Activated CD4-positive, alpha-beta T cell treated with anti-CD3 and anti-CD28 coated beads, Interleukin-10, Interleukin-2, amounts not matched to agents 100 ng/mL and 50 ng/mL, durations not matched to agents 16 hours and 8 hours (primary cell): ENCODE results near the gene UVRAG.
A peak's percentile ranks its signal among the peaks of the same experiment; 100 is the strongest.

Experiments
- DNase-seq: peaks from one replicate; pipeline ENCODE4 v3.0.0-alpha.2; 2020

Gene UVRAG

DNA sequence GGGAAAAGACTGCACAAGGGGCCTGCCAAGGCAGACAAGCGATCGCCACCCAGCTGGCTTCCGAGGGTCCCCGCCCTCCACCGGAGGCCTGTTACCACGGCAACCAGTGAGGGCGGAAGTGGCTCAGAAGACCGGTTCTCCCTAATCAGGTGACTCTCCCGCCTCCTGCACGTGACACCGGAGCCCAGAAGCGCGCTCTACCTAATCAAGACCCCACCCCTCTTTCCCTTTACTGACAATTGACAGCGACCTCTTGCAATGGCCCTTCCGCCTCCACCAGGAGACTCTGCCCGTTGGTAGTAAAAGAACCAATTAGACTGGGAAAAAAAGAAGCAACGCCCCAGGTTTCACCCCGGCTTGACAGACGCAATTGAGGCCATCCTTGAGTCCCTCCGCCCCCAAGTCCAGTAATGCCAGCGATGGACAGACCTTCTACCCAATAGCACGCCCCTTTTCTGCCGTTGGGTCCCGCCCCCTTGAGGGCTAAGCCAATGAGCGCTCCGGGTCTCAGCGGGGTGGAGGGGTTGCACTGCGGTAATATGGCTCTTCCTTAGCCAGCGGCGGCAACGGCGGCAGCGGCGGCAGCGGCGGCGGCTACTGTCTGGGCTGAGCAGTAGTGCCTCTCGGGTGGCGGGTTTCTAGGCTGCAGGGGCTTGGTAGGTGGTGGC lies at the start of gene UVRAG:
TSS of gene UVRAG (plus strand) at position 534 of the 668 bp plus-strand sequence. CDS start 198 bp downstream, outside the sequence.
- DNase-seq: peak; percentile 99

DNA sequence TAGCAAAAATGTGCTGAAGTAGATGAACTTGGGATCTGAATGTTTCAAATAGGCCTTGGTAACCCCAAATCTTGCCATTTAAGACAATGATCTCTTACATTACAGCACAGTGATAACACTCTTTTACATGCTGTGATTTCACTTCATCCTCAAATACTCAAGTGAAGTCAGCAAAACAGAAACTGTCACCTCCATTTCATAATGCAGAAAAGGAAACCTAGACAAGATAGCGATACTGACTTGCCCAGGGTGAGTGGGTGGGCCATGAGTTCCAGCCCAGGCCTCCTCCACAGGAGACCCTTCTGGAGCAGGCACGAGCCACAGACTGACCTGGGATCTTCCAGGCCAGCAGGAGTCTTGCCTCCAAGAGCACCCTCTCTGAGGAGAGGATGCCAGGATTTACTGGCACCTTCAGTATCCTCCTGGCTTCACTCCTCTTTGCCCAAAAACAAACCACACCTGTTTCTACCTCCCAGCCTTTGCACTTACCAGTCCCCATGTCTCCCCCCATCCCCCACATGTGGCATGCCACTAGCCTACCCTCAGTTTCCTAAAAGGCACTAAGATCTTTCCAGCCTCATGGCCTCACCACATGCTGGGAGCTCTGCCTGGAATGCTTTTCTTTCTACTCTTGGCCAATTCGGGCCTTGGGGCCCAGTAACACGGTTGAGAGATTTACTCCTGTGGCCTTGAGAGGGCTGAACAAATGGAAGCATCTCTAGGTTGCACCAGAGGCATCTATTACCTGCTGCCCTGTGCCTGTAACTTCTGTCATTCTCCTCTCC lies 48.4 kb upstream of the UVRAG start:
- peak; percentile 18 for DNase-seq

DNA sequence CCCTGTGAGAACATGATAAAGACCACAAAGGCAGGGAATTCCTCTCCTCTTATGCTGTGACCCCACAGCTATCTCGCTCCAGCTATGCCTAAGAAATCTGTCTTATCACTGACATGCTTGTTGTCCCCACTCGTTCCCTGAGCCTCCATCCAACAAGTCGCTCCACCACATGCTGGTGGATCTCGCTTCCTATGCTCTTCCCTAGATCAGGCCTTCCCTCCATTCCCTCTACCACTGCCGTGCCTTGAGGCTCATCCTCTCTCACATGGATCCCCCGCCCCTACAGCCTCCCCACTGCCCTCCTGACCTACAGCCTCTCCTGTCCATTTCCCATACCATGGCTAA lies 47.8 kb upstream of the UVRAG start:
- no peak for DNase-seq

DNA sequence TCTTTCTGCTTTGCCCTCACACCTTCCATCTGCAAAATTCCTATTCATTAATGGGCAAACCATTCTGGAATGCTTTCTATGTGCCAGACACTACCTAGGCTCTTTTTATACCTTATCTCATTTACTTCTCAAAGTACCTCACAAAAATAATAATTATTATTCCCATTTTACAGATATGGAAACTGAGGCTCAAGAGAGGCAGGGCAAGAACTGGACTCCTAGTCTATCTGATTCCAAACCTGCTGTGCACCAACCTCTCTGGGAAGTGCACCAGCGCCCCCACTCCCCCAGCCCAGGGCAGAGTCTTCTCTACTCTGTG lies 47.3 kb upstream of the UVRAG start:
- no peak for DNase-seq

DNA sequence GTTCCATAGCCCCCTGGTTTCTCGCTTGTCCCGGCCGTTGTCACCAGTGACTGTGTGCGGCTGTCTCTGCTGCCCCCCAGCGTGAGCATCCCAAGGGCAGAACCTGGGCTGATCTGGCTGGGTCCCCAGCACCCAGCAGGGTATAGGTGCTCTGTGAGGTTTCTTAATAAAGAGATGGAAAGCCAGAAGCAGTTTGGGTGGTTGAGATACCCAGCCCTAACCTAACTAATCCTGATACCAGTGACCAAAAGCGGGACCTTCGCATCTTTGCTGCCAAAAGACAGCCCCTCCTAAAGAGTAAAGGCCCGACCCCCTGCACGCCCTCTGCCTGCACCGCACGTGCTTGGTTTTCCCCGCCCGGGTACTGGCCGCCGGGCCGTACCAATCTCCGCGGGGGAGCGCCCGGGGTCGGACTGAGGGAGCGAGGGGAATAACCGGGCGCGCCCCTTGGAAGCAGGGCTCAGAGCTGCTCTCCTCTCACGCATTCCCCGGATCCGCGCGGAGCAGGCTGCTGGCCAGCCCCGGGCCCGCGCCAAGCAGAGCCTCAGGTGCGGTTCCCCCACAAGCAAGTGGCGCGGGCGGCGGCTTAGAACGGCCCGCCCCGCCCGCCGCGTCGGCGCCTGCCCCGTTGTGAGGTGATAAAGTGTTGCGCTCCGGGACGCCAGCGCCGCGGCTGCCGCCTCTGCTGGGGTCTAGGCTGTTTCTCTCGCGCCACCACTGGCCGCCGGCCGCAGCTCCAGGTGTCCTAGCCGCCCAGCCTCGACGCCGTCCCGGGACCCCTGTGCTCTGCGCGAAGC lies 46.7 kb upstream of the UVRAG start, which contains the start of gene DGAT2:
TSS of gene DGAT2 (plus strand) at position 667 of the 797 bp plus-strand sequence. CDS start 214 bp downstream, outside the sequence.
- peak; percentile 81 for DNase-seq

DNA sequence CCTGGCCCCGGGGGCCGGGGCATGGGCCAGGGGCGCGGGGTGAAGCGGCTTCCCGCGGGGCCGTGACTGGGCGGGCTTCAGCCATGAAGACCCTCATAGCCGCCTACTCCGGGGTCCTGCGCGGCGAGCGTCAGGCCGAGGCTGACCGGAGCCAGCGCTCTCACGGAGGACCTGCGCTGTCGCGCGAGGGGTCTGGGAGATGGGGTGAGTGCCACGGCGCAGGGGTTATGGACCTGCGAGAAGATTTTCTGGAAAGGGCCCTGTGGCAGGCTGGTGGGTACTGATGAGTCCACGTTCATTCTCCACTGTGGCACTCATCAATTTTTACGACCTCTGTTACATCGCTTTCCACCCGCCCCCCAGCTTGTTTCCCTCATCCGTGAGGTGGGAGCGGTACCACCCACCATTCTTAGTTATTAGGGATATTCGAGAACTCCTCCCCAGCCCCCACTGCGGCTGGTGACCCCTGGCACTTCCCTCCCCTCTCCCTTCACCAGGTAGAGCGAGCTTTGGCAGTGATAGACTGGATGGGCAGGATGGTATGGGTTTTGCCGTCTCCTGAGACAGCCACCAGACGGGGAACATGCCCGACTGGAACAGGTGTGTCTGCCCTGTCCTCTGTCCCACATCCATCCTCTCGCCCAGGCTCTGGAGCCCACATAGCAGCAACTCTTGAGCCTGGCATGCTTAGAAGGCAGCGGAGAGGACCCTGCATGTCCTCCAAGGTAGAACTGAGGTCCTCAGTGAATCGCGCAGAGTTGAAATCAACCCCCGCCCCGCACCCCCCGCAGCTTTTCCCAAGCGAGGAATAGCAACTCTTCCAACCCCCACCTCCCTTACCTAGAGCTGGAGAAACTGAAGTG lies 45.9 kb upstream of the UVRAG start:
- no peak for DNase-seq

DNA sequence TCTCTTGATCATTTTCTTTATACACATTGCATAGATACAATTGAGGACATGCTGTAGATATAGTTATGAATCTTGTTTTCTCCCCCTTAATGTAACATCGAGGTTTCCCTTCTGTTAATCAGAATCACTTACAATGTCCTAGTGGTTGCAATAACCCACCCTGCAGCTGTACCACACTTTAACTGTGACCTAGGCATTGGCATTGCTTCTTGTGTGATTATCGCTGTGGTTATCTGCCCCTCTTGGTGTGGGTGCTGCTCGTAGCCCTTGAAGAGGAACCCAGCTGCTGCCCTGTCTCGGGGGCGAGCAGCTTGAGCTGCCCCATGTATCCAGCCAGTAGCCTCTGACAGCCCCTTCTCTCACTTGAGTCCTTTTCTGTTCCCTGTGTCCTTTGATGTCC lies 44.9 kb upstream of the UVRAG start:
- no peak for DNase-seq

DNA sequence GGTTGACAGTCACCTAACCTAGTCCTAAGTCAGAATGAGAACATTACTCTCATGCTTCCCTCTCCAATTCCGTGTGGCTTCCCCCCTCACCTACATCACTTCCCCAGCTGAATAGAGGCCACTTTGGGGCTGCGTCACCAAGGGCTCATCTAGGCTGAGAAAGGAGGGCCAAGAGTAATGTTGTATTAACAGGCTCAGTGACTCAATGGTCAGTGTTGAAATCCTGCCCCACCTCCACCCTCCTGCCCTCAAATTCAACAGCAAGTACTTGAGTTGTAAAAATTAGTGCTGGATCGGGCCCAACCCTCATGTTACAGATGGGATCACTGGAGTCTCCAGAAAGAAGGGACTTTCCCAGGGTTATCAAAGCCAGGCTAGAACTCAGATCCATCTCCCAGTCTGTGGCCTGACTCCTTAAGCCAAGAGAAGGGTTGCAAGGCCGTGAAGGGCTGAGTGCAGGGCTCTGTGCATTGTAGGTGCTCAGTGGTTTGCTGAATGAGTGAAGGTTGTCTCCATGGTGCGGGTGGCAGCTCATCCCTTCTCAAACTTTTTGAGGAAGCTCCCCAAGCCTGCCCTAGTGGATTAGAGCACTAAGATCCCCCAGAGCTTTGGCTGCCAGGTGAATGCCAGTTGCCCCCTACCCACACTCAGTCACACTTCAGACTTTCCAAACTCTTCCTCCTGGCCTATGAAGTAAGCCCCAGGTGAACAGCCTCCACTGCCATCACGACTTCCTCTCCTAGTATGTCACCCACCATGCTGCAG lies 43.2 kb upstream of the UVRAG start:
- no peak for DNase-seq

DNA sequence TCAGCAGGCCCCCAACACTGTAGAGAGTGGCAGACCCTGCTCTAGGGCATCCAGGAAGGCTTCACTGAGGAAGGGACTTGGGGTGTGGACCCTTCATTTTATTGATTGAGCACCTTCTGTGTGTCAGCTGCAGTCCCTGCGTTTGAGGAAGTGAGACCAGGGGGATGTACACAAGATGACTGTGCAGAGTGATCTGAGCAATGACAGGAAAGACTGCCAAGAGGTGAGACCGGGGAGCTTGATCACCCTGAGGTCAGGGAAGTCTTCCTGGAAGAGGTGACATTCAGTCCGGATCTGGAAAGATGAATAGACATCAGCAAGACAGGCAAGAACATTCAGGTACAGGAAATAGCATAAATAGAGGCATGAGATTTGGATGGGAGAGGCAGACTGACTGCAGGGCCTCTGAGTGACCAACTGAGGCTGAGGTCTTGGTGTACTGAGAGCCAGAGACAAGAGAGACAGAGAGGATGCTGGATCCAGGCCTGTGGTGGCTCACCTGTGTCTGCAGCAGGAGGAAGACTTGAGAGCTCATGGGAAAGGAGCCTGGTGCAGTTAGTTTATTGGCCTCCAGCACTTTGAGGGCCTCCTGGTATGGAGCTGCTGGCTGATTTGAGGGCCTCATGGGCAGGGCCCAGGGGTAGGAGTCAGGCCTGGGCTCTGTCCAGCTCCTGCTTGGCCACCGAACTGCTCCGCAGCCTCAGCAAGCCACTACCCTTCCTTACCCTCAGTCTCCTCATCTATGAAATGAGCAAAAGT lies 41.2 kb upstream of the UVRAG start:
- peak; percentile 84 for DNase-seq

DNA sequence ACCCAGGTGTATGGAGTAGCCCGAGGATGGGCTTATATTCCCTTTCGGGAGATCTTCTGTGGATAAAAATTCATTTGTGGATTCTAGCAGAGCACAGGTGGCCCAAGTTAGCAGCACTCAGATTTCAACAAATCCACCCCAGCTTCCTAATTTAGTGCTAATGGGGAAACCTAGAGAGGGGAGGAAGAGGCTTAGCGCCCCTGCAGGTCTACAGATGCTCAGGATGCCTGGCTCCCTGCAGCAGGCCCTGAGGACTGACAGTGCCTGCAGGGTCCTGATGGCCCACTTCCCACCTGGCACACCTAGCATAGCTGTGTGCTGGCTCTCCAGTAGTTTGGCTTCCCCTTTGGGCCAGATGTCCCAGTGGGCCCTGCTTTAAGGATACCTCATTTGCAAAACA lies 40.0 kb upstream of the UVRAG start:
- DNase-seq: no peak

DNA sequence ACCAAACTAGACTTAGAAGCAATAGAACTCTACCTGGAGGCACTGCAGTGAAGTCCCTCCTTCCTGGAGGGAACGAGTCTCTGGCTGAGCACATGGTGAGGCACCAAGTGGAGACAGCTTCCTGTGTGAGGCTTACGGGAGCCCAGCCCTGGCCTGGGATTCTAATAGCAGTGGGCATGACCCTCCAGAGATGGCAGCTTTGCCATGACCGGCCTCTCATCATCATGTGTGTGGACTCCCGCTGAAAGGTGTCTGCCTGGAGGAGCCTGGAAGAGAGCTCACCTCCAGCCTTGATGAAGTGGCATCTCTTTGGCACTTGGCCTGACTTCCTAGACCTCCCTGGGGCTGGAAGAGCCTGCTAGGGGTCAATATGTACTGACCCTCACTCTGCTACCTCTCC lies 38.5 kb upstream of the UVRAG start:
- no peak for DNase-seq

DNA sequence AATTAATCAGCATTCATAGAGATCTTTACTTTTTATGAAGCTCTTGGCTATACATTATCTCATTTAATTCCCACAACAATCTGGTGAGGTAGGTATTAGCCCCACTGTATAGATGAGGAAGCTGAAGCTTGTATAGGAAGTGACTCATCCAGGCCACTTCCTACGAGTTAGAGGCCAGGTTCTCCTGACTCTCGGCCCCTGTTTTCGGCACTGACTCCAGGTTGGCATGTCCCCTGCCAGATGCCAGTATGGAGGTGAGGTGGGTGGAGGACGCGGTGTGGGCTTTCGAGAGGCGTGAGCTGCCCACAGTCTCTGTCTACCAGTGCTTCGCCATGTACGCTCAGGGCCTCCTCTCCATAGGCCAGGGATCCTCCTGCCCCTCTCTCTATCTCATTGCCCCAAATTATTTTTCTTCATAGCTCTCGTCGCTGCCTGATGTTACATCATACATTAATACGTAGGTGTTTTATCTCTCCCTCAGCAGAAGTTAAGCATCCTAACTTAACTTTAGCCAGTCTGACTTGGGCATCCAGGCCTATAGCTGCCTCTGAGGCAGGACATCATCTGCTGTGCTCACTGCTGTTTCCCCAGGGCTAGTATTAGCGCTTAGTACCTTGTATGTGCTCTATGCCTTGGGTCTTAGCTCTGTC lies 37.4 kb upstream of the UVRAG start:
- DNase-seq: peak; percentile 51

DNA sequence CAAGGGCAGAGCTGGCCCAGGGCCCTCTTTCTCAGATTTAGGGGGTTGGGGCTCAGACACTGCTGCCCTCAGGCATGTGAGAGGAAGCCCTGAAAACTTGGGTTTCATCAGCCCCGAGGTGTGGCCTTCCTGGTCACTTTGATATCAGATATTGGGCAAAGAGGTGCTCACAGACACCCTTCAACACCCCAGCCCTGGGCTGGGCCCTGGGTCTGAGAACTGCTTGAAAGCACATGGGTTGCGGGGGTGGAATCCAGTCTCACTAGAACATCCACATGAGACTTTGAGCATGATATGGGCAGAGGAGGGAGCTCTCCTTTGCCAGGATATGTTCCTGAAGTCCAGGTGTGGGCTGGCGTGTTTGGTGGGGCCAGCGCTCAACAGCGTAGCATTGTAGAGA lies 36.0 kb upstream of the UVRAG start:
- no peak for DNase-seq

DNA sequence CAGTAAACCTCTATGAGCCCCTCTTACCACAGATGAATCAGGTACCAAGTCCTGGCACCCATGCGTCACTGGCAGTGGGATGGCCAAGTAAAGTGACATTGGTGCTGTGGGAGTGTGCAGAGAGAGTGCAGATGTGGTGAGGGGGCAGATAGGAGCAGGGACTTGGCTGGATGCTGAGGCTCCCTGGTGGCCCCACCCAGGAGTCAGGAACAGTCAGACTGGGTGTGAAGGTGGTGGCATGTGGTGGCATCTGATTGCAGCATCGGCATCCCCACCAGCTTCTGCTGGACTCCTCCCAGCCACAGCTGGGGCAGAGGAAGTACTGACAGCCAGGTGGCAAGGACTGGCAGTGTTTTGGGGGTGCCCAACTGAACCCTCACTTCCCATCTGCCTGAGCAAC lies 35.0 kb upstream of the UVRAG start:
- DNase-seq: no peak

DNA sequence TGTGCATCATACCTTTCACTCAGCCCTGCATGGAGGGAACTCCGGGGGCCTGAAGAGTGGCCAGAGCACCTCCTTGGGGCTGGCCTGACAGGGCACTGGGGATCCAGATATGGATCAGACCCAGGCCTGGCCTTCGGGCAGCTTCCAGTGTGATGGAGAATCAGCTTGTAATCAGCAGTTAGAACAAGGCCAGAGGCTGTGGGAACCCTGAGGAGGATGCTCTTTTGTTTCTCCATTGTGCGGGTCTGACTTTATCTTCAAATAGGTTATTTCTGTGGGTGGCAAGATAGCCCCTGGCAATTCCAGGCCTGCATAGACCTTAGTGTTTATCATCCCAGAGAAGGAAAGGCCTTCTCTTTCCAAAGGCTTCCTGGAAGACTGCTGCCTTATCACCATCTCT lies 34.1 kb upstream of the UVRAG start:
- no peak for DNase-seq

DNA sequence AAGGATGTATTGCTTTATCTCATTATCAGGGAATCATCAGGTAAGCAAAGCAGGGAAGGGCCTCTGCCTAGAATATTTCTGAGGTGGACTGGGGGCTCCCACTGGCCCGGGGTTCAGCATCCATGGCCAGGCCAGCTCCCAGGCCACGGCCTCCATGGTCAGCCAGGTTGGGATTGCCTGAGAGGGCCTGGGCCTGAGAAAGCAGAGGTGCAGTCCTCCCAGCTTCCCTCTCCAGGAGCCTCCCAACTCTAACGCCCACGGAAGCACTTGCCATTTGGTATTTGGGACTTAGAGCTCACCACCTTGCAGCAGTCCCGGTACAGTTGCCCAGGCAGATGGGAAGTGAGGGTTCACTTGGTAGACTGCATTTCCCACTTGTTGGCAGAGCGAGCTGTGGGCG lies 33.7 kb upstream of the UVRAG start:
- DNase-seq: no peak

DNA sequence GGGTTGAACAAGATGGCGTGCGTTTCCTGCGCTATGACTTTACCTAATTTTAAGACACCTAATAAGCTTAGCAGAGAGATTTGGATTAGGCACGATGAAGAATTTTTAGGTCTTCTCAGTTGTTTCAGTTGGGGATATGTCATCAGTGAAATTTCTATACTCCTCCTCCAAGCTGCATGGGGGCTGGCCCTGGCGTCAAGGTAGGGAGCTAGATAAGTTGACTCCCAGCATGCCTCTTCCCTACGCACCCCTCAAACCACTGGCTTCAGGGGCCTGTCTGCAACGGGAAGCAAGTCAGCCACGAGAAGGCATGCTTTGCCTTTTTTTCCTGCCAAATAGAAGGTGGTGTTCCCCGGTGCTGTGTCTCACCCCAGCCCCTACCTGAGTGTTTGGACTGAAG lies 33.2 kb upstream of the UVRAG start:
- DNase-seq: no peak

DNA sequence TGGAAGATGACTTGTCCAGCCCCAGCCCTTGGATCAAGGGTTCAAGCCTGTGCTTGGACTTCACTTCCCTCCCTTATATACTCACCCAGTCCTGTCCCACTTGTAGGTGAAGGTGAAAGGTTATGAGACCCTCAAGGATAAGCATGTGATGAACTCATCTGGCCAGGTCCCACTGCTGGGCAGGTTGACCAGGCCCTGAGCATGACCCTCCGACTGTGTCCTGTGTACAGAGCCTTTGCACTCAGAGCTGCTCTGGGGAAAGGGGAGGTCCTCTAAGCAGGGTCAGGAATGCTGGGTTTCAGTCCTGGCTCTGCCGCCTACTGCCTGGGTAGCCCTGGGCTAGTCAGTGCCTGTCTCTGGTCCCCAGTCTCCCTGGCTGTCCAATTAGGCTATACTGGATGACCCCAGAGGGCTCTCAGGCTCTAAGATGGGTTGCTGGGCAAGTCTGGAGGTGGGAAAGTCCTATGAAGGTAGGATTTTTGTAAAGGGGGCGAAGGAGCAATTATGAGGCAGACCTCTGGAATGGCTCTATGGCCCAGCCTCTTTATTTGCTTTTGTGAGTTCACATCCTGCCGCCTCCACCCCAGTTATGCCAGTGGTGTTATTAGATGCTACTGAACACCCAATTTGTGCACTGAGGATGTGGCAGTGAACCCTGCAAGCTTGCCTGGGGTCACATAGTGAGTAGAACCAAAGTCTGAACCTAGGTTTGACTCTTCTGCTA lies 32.3 kb upstream of the UVRAG start:
- DNase-seq: no peak

DNA sequence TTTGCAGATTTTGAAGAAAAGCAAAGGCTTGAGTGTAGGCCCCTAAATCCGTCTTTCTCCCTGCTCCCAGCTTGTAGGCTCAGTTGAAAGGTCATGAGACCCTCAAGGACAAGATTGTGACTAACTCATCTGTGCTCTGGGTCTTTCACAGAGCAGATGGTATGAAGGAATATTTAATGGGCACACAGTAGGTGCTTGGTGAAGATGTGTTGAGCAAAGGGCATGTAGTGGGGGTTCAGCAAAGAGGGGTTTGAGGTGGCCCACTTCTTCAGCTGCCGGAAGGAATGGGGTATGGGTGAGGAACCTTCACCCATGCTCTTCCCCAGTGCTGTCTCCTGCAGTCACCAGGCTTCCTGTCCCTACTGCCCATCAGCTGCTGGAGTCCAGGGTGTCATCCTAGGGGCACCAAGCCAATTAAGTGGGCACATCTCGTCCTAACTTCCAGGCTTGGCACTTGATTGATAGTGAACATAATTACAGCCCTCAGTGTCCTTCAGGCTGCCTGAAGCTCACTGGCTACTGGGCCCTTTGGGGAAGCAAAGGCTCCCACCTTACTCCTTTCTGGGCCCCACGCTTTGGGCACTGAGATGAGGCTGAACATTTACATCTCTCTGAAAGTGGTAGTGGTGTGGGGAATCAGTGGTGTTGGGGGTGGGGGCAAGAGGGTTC lies 31.5 kb upstream of the UVRAG start:
- DNase-seq: no peak

DNA sequence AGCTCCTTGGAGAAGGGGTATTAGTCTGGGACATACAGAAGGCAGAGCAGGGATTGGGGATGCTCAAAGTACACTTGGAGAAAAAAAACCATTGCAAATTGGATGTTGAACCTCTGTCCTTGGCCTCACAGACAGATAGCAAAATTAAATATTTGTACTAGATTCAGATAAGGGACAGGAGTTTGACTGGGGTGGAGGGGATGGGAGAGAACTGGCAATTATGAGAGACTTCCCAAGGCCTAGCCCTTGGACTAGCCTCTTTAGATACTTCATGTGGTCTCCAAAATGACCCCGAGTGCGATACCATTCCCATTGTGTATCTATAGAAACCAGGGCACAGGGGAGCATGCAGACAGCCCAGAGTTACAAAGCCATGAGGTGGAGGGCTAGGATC lies 30.9 kb upstream of the UVRAG start:
- no peak for DNase-seq
